Lower leg skin (tissue), 3 donors: ENCODE results near the gene SLCO2B1.

Experiments
- POLR2A ChIP-seq, 2 donors: fragments of 450-650 bp; IDR thresholded peaks; one replicate each; pipeline ENCODE4 v1.6.1; 2016 to 2017; ENCODE audit warnings: antibody characterized with exemption in 2 of 2, mild to moderate bottlenecking in 1 of 2, moderate library complexity in 1 of 2
- TF ChIP-seq, protein P1 (sequence below), 3 donors: fragments of 450-650 bp; IDR thresholded peaks; one replicate each; pipeline ENCODE4 v1.5.1; 2016; ENCODE audit warnings: antibody characterized with exemption in 3 of 3, mild to moderate bottlenecking in 3 of 3, moderate library complexity in 2 of 3

DNA sequence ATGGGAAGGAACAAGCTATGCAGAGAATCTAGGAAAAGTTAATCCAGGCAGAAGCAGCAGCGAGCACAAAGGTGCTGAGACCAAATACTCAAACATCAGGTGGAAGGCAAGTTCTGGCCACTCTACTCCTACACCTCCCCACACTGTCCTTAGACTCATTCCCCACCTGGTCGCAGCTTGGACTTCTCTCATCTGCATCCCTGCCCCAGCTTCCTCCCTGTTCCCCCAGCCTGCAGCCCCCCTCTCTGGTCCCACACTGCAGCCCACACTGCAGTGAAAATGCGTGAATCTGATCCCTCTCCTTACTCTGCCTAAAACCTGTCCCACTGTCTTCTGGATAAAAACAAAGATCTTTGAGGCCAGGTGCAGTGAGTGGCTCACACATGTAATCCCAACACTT, 98.8 kb downstream of the SLCO2B1 start:
- TF ChIP-seq, protein P1, sequence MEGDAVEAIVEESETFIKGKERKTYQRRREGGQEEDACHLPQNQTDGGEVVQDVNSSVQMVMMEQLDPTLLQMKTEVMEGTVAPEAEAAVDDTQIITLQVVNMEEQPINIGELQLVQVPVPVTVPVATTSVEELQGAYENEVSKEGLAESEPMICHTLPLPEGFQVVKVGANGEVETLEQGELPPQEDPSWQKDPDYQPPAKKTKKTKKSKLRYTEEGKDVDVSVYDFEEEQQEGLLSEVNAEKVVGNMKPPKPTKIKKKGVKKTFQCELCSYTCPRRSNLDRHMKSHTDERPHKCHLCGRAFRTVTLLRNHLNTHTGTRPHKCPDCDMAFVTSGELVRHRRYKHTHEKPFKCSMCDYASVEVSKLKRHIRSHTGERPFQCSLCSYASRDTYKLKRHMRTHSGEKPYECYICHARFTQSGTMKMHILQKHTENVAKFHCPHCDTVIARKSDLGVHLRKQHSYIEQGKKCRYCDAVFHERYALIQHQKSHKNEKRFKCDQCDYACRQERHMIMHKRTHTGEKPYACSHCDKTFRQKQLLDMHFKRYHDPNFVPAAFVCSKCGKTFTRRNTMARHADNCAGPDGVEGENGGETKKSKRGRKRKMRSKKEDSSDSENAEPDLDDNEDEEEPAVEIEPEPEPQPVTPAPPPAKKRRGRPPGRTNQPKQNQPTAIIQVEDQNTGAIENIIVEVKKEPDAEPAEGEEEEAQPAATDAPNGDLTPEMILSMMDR (IDR thresholded peaks at IDR 0.05): no peak
- TF ChIP-seq POLR2A (IDR thresholded peaks at IDR 0.05): no peak
